ENCODE data around the gene ASTN1. TPM values are rescaled to one million over a fixed set of nuclear protein-coding genes. Genes with fewer than 3 reads are reported as not detected.

The ASTN1 gene
- total RNA-seq (2014; rRNA removed; shearing (Covaris generic)): not detected in 2 replicates
- polyA plus RNA-seq (2015; cell fraction: cytosol; rRNA removed): 0.07 and 0.09 TPM in 2 replicates
- polyA plus RNA-seq (2015; cell fraction: nucleus; rRNA removed): not detected in 2 replicates

- in situ Hi-C loops (cut with HindIII; ENCODE audit: low pct_unique_long_range_greater_than_20kb, low sequenced_read_pairs): no loop called here
- DNase-seq (ENCODE audit: low read depth, low spot score): no peak
Measured at GRCh38 chr1:177164380-177165068, at the start of gene ASTN1. Gene ASTN1 (minus strand): TSS chr1:177164712. CDS start chr1:177164676, 36 bp downstream.

- no peak for DNase-seq (ENCODE audit: low read depth, low spot score)
- in situ Hi-C loops (cut with HindIII; ENCODE audit: low pct_unique_long_range_greater_than_20kb, low sequenced_read_pairs): no loop called here
Measured at GRCh38 chr1:177211231-177211630, 46.7 kb upstream of the ASTN1 start.

GRCh38 chr1:177210071-177210470 is 45.6 kb upstream of the ASTN1 start:
- in situ Hi-C loops (cut with HindIII; ENCODE audit: low pct_unique_long_range_greater_than_20kb, low sequenced_read_pairs): no loop called here
- DNase-seq (ENCODE audit: low read depth, low spot score): no peak

GRCh38 chr1:177209357-177209756 is 44.8 kb upstream of the ASTN1 start:
- in situ Hi-C loops (cut with HindIII; ENCODE audit: low pct_unique_long_range_greater_than_20kb, low sequenced_read_pairs): no loop called here
- peak; percentile 53 for DNase-seq (ENCODE audit: low read depth, low spot score)

- in situ Hi-C loops (cut with HindIII; ENCODE audit: low pct_unique_long_range_greater_than_20kb, low sequenced_read_pairs): no loop called here
- DNase-seq (ENCODE audit: low read depth, low spot score): no peak
Measured at GRCh38 chr1:177208920-177209319, 44.4 kb upstream of the ASTN1 start.

GRCh38 chr1:177206831-177207355 is 42.4 kb upstream of the ASTN1 start:
- no peak for DNase-seq (ENCODE audit: low read depth, low spot score)
- in situ Hi-C loops (cut with HindIII; ENCODE audit: low pct_unique_long_range_greater_than_20kb, low sequenced_read_pairs): no loop called here

GRCh38 chr1:177200290-177200689 is 35.8 kb upstream of the ASTN1 start:
- in situ Hi-C loops (cut with HindIII; ENCODE audit: low pct_unique_long_range_greater_than_20kb, low sequenced_read_pairs): no loop called here
- no peak for DNase-seq (ENCODE audit: low read depth, low spot score)

GRCh38 chr1:177198243-177198642 is 33.7 kb upstream of the ASTN1 start:
- DNase-seq (ENCODE audit: low read depth, low spot score): no peak
- in situ Hi-C loops (cut with HindIII; ENCODE audit: low pct_unique_long_range_greater_than_20kb, low sequenced_read_pairs): no loop called here

- no peak for DNase-seq (ENCODE audit: low read depth, low spot score)
- in situ Hi-C loops (cut with HindIII; ENCODE audit: low pct_unique_long_range_greater_than_20kb, low sequenced_read_pairs): no loop called here
Measured at GRCh38 chr1:177190308-177190970, 25.9 kb upstream of the ASTN1 start.

- in situ Hi-C loops (cut with HindIII; ENCODE audit: low pct_unique_long_range_greater_than_20kb, low sequenced_read_pairs): no loop called here
Measured at GRCh38 chr1:177186639-177187038, 22.1 kb upstream of the ASTN1 start.

GRCh38 chr1:177185209-177185608 is 20.7 kb upstream of the ASTN1 start:
- peak; percentile 30 for DNase-seq (ENCODE audit: low read depth, low spot score)
- in situ Hi-C loops (cut with HindIII; ENCODE audit: low pct_unique_long_range_greater_than_20kb, low sequenced_read_pairs): no loop called here

More at GRCh38 chr1:177186639-177187038, 22.1 kb upstream of the ASTN1 start:
- DNase-seq (ENCODE audit: low read depth, low spot score): no peak

GRCh38 chr1:177183836-177184235 is 19.3 kb upstream of the ASTN1 start:
- no peak for DNase-seq (ENCODE audit: low read depth, low spot score)
- in situ Hi-C loops (cut with HindIII; ENCODE audit: low pct_unique_long_range_greater_than_20kb, low sequenced_read_pairs): no loop called here

GRCh38 chr1:177181631-177182291 is 17.2 kb upstream of the ASTN1 start:
- peak; percentile 66 for DNase-seq (ENCODE audit: low read depth, low spot score)
- in situ Hi-C loops (cut with HindIII; ENCODE audit: low pct_unique_long_range_greater_than_20kb, low sequenced_read_pairs): no loop called here

GRCh38 chr1:177181280-177181630 is 16.7 kb upstream of the ASTN1 start:
- in situ Hi-C loops (cut with HindIII; ENCODE audit: low pct_unique_long_range_greater_than_20kb, low sequenced_read_pairs): no loop called here
- DNase-seq (ENCODE audit: low read depth, low spot score): no peak

- in situ Hi-C loops (cut with HindIII; ENCODE audit: low pct_unique_long_range_greater_than_20kb, low sequenced_read_pairs): no loop called here
- no peak for DNase-seq (ENCODE audit: low read depth, low spot score)
Measured at GRCh38 chr1:177174921-177175634, 10.6 kb upstream of the ASTN1 start.

- in situ Hi-C loops (cut with HindIII; ENCODE audit: low pct_unique_long_range_greater_than_20kb, low sequenced_read_pairs): no loop called here
Measured at GRCh38 chr1:177173976-177174375, 9.5 kb upstream of the ASTN1 start.

GRCh38 chr1:177172866-177173265 is 8.4 kb upstream of the ASTN1 start:
- DNase-seq (ENCODE audit: low read depth, low spot score): no peak
- in situ Hi-C loops (cut with HindIII; ENCODE audit: low pct_unique_long_range_greater_than_20kb, low sequenced_read_pairs): no loop called here

More at GRCh38 chr1:177173976-177174375, 9.5 kb upstream of the ASTN1 start:
- no peak for DNase-seq (ENCODE audit: low read depth, low spot score)

GRCh38 chr1:177172272-177172671 is 7.8 kb upstream of the ASTN1 start:
- DNase-seq (ENCODE audit: low read depth, low spot score): no peak
- in situ Hi-C loops (cut with HindIII; ENCODE audit: low pct_unique_long_range_greater_than_20kb, low sequenced_read_pairs): no loop called here
